GM18870 (cell line): ENCODE data around the gene RSKR.
A peak's percentile ranks its signal among the peaks of the same experiment; 100 is the strongest.
"Not testable (repeated sequence)": the region's sequence is repeated elsewhere in the genome, so short reads cannot be mapped to it uniquely, and the experiment has no call there.

Source experiments
- ATAC-seq: cut with Tn5 transposase; IDR thresholded peaks from one replicate; pipeline ENCODE4 v1.9.1; 2021; ENCODE audit warnings: moderate library complexity; ENCODE audit not compliant: unreplicated experiment

The RSKR gene

DNA sequence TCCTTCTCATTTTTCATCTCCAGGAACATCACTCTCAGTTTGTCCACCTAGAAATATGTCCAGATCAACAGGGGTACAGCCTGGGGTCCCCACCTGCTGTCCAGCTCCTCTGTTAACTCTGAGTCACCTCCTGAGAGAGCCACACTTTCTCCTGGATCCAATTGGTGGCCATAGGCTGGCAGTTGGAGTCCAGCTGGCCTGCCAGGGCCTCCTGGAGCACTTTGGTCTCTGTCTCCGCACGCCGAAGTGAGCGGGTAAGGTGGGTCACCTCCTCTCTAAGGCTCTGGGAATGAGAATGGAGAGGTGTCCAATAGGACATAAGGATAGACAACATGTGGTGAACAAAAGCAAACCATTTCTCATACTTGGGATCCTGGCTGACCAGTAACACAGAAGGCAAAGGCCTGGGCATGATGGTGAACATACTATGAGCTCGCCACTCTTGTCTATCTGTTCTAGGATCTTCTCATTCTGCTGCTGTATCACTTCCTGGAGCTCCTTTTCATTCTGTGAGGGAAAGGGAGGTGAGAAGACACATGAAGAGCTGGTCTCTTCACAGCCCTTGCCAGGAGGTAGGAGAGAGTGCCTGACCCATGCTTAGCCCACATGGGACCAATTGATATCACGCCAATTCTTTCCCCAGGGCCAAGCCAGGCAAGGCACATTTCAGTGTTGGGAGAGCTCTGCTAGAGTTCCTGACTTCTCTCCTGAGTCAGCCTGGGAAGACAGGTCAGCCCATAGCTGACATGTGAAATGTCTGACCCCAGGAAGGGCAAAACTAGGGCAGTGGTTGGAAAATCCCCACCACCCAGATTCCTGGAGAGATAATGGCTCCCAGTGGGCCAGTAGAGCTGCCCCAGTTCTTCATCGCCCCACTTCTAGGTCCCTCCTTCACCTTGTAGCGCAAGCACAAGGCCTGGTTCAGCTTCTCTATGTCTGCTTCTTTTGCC, 35.5 kb downstream of the RSKR start:
- no peak for ATAC-seq

DNA sequence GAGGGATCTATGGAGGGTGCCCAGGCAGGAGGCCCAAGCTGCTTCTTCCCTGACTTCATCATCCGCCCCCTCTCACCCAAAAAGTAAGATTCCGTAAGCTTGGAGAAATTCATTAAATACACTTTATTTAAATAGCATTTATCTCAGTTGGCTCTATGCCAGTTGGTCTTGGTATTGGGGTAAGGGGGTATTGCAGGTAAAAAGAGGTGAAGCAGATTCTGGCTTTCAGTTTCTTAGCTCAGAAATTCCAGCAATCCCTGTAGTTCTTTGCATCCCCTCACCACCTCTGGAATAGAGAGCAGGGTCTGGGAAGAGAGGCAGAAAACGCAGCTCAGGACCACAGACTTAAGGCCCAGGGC, 36.5 kb downstream of the RSKR start:
- ATAC-seq: no peak

DNA sequence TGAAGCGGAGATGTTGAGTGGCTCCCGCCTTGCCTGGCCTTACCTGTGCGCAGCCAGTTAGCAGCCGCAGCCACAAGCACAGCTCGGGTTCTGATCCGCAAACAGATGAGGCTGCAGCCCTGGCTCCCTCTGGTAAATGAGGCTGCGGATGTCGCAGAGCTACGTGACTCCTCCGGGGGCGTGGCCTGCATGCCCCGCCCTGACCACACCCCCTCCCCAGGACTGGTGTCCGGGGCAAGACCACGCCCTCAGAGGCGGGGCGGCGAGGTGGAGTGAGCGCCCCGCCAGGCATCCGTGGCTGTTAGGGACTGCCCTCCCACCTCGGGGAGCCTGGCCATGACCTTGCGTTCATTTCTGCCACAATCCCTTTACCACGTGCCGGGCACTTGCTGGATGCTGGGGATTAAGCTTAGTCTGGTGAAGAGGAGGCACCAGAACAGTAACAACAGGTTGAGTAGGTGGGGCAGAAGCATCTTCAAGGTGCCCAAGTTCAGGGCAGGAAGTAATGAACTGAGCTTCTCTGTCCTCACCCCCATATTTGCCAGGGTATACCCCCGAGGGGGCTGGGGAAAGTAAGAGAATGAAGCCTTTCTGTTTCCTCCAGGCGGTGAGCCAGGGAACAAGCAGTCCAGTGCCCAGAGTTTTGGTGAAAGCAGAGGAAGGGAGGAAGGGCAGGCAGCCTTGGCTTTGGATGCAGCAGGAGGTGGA, 37.1 kb downstream of the RSKR start, which contains the start of gene ALDOC:
ALDOC (minus strand) TSS at position 138 of the 708 bp plus-strand sequence. CDS start 1,363 bp downstream, outside the sequence.
- ATAC-seq: peak; percentile 68

DNA sequence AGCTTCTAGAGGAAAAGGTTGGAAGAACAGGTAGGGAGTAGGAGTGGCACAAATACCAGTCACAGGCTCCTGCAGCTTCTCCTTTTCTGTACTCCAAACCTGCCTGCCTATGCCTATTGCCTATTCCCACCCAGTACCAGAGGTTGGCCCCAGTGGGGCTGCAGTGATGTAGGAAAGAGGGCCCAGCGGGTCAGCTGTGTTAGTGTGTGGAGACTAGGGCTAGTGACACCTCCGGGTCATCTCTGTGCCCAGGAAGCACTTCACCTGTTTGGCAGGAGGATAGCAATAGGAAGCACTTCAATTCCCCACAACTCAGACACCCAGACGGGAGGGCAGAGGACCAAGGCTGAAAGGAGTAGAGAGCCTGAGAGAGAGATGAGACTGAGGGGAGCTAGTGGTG, 38.0 kb downstream of the RSKR start:
- ATAC-seq: not testable (repeated sequence)

DNA sequence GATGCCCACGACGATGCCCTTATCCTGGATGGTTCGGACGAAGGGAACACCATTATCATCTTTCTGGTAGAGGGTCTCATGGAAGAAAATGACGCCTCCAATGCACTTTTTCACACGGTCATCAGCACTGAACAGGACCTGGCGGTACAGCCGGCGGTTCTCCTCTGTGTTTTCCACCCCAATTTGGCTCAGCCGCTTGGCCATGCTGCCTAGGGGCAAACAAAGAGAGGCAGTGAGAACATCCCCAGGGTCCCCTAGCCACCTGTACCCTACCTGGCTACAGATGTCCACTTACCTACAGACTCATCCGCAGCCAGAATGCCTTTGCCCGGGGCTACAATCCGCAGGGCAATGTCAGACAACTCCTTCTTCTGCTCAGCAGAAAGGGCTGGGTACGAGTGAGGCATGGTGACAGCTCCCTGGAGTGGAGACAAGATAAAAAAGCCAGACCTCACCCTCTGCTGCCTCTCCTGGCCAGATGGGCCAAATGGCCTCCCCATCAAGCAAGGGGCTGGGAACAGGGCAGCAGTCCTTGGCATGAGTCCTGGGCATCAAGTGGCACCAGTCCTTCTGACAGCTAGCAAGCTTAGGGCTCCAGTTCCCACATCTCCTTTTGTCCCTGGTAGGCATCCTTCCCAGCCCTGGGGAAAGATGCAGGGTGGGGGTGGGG, 38.7 kb downstream of the RSKR start:
- no peak for ATAC-seq

DNA sequence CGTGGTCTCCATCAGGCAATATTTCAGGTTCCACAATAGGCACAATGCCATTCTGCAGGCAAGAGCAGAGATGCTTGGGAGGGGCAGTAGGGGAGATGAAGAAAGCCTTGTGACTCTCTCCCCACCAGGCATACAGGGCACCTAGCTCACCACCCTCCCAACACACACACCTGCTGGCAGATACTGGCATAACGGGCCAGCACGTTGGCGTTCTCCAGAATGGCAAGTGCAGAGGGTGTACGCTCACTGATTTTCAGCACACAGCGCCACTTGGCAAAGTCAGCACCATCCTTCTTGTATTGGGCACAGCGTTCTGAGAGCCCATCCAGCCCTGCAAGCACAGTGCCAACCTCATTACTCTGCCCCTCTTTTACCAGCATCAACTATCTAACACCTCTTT, 39.5 kb downstream of the RSKR start:
- no peak for ATAC-seq

DNA sequence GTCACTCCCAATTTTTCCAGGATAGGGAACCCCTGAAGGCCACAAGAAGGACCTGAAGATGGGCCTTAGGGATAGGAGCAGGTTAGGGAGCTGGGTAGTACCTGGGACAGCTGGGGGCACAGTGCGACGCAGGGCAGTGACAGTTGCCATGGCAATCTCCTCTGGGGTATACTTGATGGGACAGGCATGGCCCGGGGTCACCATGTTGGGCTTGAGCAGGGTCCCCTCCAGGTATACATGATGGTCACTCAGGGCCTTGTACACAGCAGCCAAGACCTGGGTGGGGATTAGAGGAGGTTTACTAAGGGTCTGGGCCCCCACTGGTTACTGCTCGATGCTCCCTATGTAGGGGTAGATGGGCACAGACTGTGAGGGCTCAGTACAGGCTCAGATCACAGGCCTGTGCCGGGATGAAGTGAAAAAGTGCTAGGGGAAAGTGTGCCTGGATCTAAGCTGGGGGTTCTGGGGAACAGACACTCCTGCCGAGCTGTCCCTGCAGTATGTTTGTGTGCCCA, 40.0 kb downstream of the RSKR start:
- ATAC-seq: no peak

DNA sequence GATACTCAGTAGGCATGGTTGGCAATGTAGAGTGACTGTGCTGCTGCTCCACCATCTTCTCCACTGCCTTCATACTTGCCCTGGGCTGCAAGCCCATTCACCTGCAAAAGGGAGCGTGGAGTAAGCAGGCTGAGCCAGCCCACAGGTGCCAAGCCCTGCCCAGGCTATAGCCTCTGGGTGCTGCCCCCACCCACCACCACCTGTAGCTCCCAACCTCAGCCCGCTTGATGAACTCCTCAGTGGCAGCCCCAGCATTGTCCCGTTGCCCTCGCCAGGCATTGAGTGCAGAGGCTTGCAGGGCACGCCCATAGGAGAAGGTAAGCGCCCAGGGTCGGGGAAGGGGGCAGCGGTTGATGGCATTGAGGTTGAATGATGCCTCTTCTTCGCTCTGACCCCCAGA, 40.5 kb downstream of the RSKR start:
- no peak for ATAC-seq

DNA sequence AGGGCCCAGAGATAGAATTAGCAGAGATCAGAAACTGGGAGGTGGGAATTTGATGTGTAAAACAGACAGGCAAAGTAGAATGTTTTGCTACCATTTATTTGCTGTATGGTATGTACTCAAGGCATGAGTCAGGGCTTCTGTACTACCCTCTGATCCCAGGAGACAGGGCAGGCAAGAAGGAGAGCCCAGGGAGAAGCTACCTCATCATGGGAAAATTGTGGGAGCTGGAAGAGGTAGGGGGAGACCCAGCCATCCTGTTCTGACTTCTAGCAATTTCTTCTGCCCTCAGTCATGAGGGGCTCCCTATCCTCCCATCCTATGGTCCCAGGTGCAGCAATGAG, 41.0 kb downstream of the RSKR start:
- ATAC-seq: no peak

DNA sequence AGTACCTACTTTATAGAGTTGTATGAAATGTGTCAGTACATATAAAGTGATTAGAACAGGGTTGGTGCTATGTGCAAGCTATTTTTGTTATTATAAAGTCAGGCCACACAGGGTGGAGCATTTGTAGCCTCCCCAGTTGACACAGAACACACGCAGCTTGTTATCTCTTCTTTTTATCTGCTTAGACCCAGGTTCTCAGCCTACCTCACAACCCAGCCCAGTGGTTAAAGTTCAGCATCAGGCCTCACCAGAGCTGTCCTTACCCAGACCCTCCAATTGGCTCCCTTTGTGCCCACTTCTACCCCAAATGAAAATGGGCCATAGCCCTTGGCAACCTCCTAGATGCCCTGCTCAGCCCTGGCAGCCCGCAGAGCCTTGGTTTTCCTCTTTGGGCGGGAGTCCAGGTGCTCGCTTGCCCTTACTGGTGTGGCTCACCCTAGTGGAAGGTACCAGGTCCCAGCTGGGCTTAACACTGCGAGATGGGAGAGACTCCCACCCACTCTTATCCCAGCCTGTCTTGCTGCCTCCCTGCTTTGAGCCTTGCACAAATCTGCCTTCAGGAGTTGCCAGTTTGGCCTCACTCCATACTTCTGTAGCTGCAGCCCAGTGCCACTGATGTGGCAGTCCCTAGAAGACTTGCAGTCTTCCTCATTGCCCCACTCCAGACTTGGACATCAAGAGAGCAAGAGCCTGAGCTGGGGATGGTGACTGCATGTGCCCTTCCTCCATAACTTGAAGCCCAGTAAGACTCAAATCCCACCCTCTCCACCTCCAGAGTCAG, 41.5 kb downstream of the RSKR start:
- ATAC-seq: no peak

DNA sequence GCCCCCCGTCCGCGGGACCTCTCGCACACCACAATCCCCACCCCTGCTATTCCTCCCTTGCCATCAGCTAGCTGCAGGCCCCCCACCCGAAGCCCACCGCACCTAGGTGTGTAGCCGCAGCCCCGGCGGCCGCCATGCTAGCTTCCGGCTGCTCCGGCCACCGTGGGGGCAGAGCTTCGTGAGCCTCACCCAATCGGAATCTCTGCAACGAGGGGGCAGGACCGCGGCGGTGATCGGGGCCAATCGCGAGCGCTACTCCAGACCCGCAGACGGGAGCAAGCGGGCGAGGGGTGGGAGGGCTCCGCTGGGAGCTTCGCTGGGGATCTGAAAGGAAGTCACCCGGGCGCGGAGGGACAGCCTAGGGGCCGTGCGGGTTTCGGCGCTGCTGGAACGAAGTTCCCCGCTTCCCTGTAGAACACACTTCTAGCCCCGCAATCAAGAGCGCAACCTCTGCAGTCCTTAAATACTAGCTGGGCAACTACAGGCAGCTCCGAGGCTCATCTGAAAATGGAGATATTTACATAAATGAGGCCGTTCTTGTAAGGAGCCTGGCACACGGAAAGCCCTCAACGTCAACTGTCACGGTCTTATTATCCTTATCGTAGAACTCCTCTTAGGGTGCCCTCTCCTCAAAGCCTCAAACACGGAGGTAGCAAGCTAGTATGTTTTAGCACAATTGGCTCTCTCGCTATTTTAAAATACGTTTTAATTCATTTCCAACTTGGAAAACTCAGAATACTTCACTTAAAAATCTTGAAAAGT, 42.4 kb downstream of the RSKR start, which contains the start of gene PIGS:
PIGS (minus strand) TSS at position 164 of the 762 bp plus-strand sequence; CDS start at position 136, 28 bp downstream.
- ATAC-seq: no peak

DNA sequence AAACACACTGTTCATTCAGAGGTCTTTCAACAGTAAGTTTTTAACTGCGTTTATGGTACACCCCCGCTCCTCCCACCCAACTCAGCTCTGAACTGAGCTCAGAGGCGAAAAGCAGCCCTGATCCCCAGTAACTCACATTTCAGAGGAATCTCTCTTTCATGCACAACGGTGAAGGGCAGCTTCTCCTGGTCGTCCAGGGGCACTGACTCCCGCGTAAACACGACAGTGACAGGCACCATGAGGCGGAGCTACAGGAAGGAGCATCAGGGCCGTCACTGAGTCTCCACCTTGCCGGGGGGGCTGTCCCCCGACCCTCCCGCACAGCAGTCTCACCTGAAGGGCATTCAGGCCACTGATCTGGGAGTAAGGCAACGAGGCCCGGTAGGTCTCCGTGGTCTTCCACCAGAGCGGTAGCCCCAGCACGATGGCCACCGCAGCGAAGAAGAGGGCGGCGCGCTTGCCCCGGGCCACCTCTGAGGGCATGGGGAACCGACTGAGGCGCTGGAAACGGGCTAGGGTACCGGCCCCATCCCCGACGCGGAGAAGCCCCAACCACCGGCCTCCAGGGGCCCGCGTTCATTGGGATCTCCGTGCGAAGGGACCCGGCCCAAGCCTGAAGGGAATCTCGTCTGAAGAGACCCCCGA, 43.1 kb downstream of the RSKR start:
- no peak for ATAC-seq

DNA sequence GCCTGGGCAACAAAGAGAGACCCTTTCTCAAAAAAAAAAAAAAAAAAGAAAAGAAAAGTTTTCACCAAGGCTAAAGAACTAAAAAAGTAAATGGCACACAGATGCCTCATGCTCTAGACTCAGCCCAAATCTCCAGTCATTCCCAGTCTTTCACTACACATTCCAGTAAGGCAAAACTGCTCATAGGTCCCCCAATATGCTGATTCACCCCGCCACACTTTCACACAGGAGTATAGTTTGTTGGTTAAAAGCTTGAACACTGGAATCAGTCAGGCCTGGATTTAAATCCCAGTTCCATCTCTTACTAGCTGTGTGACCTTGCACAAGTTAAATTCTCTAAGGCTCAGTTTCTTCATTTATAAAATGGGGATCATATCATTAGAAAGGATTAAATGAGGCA, 44.5 kb downstream of the RSKR start:
- no peak for ATAC-seq

DNA sequence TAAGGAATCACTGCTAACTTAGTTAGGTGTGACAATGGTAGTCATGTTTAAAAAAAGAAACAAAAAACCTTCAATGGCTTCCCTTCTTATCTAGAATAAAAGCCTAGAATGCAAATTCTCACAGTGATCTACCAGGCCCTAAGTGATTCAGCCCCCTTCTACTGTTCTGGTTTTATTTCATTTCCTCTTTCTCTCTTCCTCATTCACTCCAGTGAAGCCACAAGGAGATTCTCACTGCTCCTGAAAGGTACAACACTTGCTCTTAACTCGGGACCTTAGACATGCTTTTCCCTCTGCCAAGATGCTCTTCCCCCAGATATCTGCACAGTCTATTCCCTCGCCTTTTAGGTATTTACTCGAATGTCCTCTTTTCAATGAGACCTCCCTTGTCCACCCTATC, 46.4 kb downstream of the RSKR start:
- no peak for ATAC-seq

DNA sequence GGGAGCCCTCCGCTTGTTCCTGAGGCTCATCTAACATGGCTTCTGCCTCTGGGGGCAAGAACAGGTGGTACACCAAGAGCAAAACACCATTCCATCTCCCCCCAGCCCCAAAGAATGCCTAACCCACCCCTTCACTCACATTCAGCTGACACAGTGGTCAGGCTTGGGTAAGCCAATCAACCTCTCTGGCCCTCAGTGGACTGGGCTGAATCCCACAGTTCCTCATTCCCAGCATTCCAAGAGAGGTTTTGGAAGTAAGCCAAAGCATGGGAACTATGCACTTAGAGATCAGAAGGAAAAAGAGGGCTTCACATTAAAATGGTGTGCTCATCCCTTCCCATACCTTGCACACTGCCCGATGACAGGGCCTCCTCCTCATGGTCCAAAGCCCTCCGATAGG, 50.5 kb downstream of the RSKR start:
- ATAC-seq: no peak
